ENCODE measurements around the gene PPP1R1C.

Gene PPP1R1C

GRCh38 chr2:182080493-182080892 is 94.8 kb downstream of the PPP1R1C start:
- Histone ChIP-seq H3K36me3 (no peaks in the 10 kb centered on the region), H3K9ac (no peak overlapping the region), H3K27me3 (no peaks in the 10 kb centered on the region), H3K4me3 (no peak overlapping the region), H3K4me1 (peaks cover 0 to 18% (median 0%) of the 10 kb centered on the region in 10 experiments; a peak in 4 of 20 replicates), H3K9me3 (replicated peaks in 1 of 11) (0 out of 22 replicates have a peak, but pooled peaks cover 0 to under 1% (median 0%) of the 10 kb centered on the region in 11 experiments), H4K20me1 (no peaks in the 10 kb centered on the region), H3K4me2 (peak overlapping the region in 2 of 11 experiments; percentile 4 to 37; a peak in 3 of 22 replicates), H3K27ac (no peak overlapping the region)
- no peak for TF ChIP-seq Cebpa-rat (IDR thresholded peaks at IDR 0.05)

DNA sequence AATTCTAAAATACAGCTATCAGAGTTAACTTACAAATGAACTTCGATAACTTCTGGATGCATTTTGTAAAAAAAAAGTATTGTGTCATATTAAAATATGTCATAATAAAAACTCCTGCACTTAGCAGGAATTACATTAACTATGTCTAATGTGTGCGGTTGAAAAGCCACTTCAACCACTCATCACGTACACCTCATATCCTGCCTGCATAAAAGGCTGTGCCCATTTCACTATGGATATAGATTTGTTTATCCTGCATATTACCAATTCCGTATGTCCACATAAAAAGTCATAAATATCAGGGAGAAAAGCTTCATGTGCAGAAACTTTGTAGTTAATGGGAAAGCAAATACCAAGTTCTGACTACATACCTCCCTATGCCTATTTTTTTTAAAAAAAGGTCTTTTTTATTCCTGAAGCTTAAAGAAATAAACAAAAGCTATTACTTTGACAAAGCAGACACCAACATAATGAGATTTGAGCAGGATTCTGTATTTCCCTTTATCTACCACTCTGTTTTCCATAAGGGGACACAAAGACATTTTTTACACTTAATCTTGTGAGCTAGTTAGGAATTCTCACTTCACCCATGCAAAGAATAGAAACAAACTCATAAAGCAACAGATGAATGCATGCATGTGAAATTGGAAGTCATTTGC is 96.1 kb downstream of the PPP1R1C start:
- peaks cover 0 to 18% (median 0%) of the 10 kb centered on the region in 10 experiments; a peak in 4 of 20 replicates for H3K4me1 ChIP-seq
- TF ChIP-seq Cebpa-rat (IDR thresholded peaks at IDR 0.05), result no peak
- no peaks in the 10 kb centered on the region for H4K20me1 ChIP-seq
- no peak overlapping the region for H3K4me2 ChIP-seq
- H3K9ac ChIP-seq, result no peak overlapping the region
- no peaks in the 10 kb centered on the region for H3K9me3 ChIP-seq (replicated peaks in 1 of 11)
- H3K27ac ChIP-seq, result no peak overlapping the region
- H3K27me3 ChIP-seq, result no peaks in the 10 kb centered on the region
- H3K4me3 ChIP-seq, result no peak overlapping the region
- H3K36me3 ChIP-seq, result no peaks in the 10 kb centered on the region

GRCh38 chr2:182088681-182089320 is 103.1 kb downstream of the PPP1R1C start:
- no peaks in the 10 kb centered on the region for H3K27me3 ChIP-seq
- no peaks in the 10 kb centered on the region for H4K20me1 ChIP-seq
- no peaks in the 10 kb centered on the region for H3K4me1 ChIP-seq
- H3K36me3 ChIP-seq, result no peaks in the 10 kb centered on the region
- H3K9ac ChIP-seq, result no peak overlapping the region
- no peak overlapping the region for H3K4me2 ChIP-seq
- no peak overlapping the region for H3K27ac ChIP-seq
- H3K9me3 ChIP-seq (replicated peaks in 1 of 11), result peaks cover 0 to 7% (median 0%) of the 10 kb centered on the region in 11 experiments; a peak in 3 of 22 replicates
- TF ChIP-seq Cebpa-rat (IDR thresholded peaks at IDR 0.05), result no peak
- no peak overlapping the region for H3K4me3 ChIP-seq

DNA sequence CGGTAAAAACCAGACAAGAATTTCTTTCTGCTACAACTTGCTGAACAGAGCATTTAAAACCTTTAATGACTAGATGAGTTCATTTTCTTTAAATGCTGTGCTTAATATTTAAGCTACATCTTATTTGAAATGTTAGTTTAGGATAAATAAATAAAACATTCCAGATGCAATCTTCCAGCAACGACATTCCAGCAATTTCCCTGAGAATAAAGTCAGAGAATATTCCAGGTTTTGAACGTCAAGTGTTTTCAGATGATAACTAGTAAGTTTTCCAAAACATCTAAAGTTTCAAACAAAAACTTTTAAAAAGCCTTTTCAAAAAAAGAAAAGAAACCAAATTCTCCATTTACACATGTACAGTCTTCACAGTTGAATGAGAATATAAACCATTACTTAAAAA is 104.8 kb downstream of the PPP1R1C start:
- TF ChIP-seq Cebpa-rat (IDR thresholded peaks at IDR 0.05), result no peak
- H3K9me3 ChIP-seq (replicated peaks in 1 of 11), result peaks cover 0 to 7% (median 0%) of the 10 kb centered on the region in 11 experiments; a peak in 3 of 22 replicates
- no peak overlapping the region for H3K27ac ChIP-seq
- H3K4me3 ChIP-seq, result no peak overlapping the region
- no peaks in the 10 kb centered on the region for H3K4me1 ChIP-seq
- no peak overlapping the region for H3K9ac ChIP-seq
- no peaks in the 10 kb centered on the region for H3K27me3 ChIP-seq
- no peaks in the 10 kb centered on the region for H4K20me1 ChIP-seq
- no peaks in the 10 kb centered on the region for H3K36me3 ChIP-seq
- no peak overlapping the region for H3K4me2 ChIP-seq

DNA sequence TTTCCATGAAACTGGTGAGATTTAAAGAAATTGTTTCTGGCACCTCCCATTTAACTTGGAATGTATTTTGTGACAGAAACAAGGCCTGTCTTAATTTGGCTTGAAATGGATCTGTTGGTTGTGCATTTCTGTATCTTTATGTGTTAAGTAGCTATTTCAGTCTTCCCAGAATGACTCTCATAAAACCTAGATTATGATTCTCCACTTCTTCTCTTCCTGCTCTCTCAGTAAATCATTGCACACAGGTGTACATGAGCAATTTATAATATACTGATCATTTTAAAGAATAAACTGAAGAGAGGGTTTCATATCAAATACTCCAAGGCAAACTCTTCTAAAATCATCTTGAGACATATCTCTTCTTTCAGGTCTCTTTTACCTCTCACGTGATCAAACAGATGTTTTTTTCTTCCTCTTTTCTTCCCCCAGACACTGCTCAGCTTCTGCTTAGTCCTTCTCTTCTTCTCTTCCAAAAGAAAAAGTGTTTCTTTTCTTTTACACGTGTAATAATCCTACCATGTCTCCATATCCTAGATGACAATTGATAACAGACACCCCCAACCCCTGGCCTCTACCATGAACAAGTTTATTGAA is 112.0 kb downstream of the PPP1R1C start:
- H3K4me2 ChIP-seq, result no peak overlapping the region
- H3K9me3 ChIP-seq (replicated peaks in 1 of 11), result peaks cover 0 to 7% (median 0%) of the 10 kb centered on the region in 11 experiments; a peak in 2 of 22 replicates
- no peak overlapping the region for H3K4me3 ChIP-seq
- TF ChIP-seq Cebpa-rat (IDR thresholded peaks at IDR 0.05), result no peak
- no peak overlapping the region for H3K9ac ChIP-seq
- H3K27ac ChIP-seq, result no peak overlapping the region
- H3K4me1 ChIP-seq, result peaks cover 0 to 7% (median 0%) of the 10 kb centered on the region in 10 experiments; a peak in 1 of 20 replicates
- no peaks in the 10 kb centered on the region for H4K20me1 ChIP-seq
- no peaks in the 10 kb centered on the region for H3K27me3 ChIP-seq
- H3K36me3 ChIP-seq, result no peaks in the 10 kb centered on the region

GRCh38 chr2:182098648-182099047 is 113.0 kb downstream of the PPP1R1C start:
- H3K27ac ChIP-seq, result no peak overlapping the region
- no peak overlapping the region for H3K9ac ChIP-seq
- no peak for TF ChIP-seq Cebpa-rat (IDR thresholded peaks at IDR 0.05)
- H3K36me3 ChIP-seq, result no peaks in the 10 kb centered on the region
- no peak overlapping the region for H3K4me3 ChIP-seq
- H3K9me3 ChIP-seq (replicated peaks in 1 of 11), result no peaks in the 10 kb centered on the region
- H3K4me1 ChIP-seq, result peaks cover 0 to 7% (median 0%) of the 10 kb centered on the region in 10 experiments; a peak in 1 of 20 replicates
- H3K4me2 ChIP-seq, result no peak overlapping the region
- H3K27me3 ChIP-seq, result no peaks in the 10 kb centered on the region
- no peaks in the 10 kb centered on the region for H4K20me1 ChIP-seq

- TF ChIP-seq Cebpa-rat (IDR thresholded peaks at IDR 0.05), result no peak
- no peaks in the 10 kb centered on the region for H3K27me3 ChIP-seq
- H3K27ac ChIP-seq, result no peak overlapping the region
- no peak overlapping the region for H3K9ac ChIP-seq
- no peak overlapping the region for H3K4me2 ChIP-seq
- H3K9me3 ChIP-seq (replicated peaks in 1 of 11), result no peaks in the 10 kb centered on the region
- no peaks in the 10 kb centered on the region for H3K36me3 ChIP-seq
- no peak overlapping the region for H3K4me3 ChIP-seq
- no peaks in the 10 kb centered on the region for H4K20me1 ChIP-seq
- H3K4me1 ChIP-seq, result peaks cover 0 to 7% (median 0%) of the 10 kb centered on the region in 10 experiments; a peak in 1 of 20 replicates
Measured at GRCh38 chr2:182101263-182101662, 115.6 kb downstream of the PPP1R1C start.

- H3K9ac ChIP-seq, result no peak overlapping the region
- no peak overlapping the region for H3K4me3 ChIP-seq
- no peaks in the 10 kb centered on the region for H3K27me3 ChIP-seq
- no peaks in the 10 kb centered on the region for H3K9me3 ChIP-seq (replicated peaks in 1 of 11)
- H3K4me2 ChIP-seq, result no peak overlapping the region
- no peaks in the 10 kb centered on the region for H3K4me1 ChIP-seq
- no peak for TF ChIP-seq Cebpa-rat (IDR thresholded peaks at IDR 0.05)
- H3K36me3 ChIP-seq, result no peaks in the 10 kb centered on the region
- H3K27ac ChIP-seq, result no peak overlapping the region
- no peaks in the 10 kb centered on the region for H4K20me1 ChIP-seq
Measured at GRCh38 chr2:182103526-182103925, 117.9 kb downstream of the PPP1R1C start.

- H3K4me1 ChIP-seq, result no peaks in the 10 kb centered on the region
- H3K27me3 ChIP-seq, result no peaks in the 10 kb centered on the region
- H3K9me3 ChIP-seq (replicated peaks in 1 of 11), result no peaks in the 10 kb centered on the region
- TF ChIP-seq Cebpa-rat (IDR thresholded peaks at IDR 0.05), result no peak
- H3K9ac ChIP-seq, result no peak overlapping the region
- no peak overlapping the region for H3K4me2 ChIP-seq
- H3K4me3 ChIP-seq, result no peak overlapping the region
- H4K20me1 ChIP-seq, result no peaks in the 10 kb centered on the region
- no peak overlapping the region for H3K27ac ChIP-seq
- no peaks in the 10 kb centered on the region for H3K36me3 ChIP-seq
Measured at GRCh38 chr2:182110347-182110746, 124.7 kb downstream of the PPP1R1C start.

Data from BLaER1 treated with 17β-estradiol and CSF1 and Interleukin-3, amounts not matched to agents 10 nM and 100 nM (cell line).